HG03066 (cell line): Measurements from ENCODE around the gene EDC4.
A peak's percentile ranks its signal among the peaks of the same experiment; 100 is the strongest.
"Not testable (repeated sequence)": the region's sequence is repeated elsewhere in the genome, so short reads cannot be mapped to it uniquely, and the experiment has no call there.

ENCODE experiments used
- ATAC-seq: cut with Tn5 transposase; IDR thresholded peaks from one replicate; pipeline ENCODE4 v1.9.1; 2021; ENCODE audit warnings: low read depth; ENCODE audit not compliant: unreplicated experiment

EDC4 gene, protein sequence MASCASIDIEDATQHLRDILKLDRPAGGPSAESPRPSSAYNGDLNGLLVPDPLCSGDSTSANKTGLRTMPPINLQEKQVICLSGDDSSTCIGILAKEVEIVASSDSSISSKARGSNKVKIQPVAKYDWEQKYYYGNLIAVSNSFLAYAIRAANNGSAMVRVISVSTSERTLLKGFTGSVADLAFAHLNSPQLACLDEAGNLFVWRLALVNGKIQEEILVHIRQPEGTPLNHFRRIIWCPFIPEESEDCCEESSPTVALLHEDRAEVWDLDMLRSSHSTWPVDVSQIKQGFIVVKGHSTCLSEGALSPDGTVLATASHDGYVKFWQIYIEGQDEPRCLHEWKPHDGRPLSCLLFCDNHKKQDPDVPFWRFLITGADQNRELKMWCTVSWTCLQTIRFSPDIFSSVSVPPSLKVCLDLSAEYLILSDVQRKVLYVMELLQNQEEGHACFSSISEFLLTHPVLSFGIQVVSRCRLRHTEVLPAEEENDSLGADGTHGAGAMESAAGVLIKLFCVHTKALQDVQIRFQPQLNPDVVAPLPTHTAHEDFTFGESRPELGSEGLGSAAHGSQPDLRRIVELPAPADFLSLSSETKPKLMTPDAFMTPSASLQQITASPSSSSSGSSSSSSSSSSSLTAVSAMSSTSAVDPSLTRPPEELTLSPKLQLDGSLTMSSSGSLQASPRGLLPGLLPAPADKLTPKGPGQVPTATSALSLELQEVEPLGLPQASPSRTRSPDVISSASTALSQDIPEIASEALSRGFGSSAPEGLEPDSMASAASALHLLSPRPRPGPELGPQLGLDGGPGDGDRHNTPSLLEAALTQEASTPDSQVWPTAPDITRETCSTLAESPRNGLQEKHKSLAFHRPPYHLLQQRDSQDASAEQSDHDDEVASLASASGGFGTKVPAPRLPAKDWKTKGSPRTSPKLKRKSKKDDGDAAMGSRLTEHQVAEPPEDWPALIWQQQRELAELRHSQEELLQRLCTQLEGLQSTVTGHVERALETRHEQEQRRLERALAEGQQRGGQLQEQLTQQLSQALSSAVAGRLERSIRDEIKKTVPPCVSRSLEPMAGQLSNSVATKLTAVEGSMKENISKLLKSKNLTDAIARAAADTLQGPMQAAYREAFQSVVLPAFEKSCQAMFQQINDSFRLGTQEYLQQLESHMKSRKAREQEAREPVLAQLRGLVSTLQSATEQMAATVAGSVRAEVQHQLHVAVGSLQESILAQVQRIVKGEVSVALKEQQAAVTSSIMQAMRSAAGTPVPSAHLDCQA (N-terminal part only)

DNA sequence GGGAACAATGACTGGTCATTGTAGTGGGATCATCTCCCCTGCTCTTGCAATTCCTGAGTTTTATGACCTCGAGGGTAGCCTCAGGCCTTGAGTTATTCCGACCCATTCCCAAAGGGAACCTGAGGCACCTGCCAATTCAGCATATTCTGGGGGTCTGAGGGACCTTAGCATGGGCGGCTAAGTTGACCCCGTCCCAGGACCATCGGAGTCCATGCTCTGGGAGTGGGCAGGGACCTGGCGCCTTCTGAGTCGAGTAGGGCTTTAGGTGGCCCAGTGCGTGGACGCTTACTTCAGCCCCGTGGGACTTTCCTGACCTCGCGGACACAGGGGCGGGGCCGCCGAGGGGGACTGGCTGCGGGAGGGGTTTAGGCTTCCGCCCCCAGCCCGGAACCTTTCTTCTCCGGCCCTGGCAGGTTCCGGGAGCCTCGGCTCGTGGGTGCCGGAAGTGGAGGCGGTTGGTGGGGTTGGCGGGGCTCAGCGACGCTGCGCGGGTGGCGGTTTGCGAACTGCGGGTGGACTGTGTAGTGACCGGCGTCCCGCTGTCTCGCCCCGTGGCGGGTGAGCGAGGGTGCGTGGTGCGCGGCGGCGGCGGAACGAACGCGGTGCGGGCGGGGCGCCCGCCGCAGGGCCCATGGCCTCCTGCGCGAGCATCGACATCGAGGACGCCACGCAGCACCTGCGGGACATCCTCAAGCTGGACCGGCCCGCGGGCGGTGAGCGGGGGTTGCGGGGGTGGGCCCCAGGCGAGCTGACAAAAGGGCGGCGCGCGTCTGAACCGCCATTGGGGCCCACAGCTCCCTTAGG is at the start of gene EDC4:
Gene EDC4, plus strand, starts transcription at position 422 of the 804 bp plus-strand sequence. Its CDS starts 210 bp downstream, at position 632.
- ATAC-seq: peak; percentile 63

DNA sequence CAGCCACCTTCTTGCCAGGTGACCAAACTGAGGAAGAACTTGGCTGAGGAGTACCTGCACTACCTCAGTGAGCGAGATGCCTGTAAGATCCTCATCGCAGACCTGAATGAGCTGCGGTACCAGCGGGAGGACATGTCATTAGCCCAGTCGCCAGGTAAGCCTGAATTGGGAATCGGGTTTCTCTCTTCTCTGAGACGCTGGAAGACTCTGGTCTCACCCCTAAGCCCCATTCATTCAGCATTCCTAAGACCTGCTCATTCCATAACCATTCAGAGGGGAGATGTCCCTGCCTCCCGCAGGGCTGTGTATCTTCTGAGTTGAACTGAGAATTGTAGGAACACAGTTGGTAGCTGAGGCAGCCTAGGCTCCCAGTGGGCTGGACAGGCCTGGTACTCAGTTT is 47.7 kb upstream of the EDC4 start:
- no peak for ATAC-seq

DNA sequence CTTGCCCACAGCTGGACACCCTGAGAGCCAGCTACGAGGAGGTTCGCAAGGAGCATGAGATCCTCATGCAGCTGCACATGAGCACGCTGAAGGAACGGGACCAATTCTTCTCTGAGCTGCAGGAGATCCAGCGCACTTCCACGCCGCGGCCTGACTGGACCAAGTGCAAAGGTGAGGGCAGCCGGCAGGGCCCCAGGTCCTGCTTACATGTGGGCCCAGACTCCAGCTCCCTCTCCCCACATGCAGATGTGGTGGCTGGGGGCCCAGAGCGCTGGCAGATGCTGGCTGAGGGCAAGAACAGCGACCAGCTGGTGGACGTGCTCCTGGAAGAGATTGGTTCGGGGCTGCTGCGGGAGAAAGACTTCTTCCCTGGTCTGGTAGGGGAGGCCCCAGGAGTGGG is 46.9 kb upstream of the EDC4 start:
- no peak for ATAC-seq

DNA sequence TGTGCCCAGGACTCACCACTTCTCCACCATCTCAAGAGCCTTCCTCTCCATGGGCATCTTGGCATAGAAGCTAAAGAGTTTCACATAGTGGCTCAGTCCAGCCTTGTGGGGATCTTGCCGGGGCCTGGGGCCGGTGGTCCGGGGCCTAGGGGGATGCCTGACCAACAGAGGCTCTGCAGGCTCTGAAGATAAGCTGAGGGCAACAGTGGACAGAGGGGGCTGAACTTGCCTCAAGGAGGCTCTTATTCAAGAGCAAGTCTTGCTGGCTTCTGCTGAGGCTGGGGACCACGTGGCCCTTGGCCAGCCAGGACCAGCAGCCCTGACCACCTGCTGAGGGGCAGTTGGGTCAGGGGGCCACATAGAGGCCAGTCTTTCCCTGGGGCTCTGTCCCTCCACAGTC is 44.2 kb upstream of the EDC4 start:
- no peak for ATAC-seq

DNA sequence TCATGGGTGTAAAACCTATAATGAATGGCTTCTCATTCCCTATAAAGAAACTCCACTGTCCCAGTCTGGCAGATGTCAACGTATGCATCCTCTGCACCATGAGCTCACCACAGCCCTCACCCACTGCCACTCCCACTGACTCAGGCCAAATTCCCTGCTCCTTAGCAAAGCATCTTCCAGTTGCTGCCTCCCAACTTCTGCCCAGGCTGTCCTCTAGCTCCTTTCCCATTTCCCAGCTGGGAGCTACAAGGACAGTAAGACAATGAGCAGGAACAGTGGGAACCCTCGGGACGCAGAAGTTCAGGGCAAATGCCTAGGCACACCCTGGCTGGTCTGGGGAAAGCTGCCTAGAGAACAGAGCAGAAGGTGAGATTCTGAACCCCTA is 39.8 kb upstream of the EDC4 start:
- ATAC-seq: no peak

DNA sequence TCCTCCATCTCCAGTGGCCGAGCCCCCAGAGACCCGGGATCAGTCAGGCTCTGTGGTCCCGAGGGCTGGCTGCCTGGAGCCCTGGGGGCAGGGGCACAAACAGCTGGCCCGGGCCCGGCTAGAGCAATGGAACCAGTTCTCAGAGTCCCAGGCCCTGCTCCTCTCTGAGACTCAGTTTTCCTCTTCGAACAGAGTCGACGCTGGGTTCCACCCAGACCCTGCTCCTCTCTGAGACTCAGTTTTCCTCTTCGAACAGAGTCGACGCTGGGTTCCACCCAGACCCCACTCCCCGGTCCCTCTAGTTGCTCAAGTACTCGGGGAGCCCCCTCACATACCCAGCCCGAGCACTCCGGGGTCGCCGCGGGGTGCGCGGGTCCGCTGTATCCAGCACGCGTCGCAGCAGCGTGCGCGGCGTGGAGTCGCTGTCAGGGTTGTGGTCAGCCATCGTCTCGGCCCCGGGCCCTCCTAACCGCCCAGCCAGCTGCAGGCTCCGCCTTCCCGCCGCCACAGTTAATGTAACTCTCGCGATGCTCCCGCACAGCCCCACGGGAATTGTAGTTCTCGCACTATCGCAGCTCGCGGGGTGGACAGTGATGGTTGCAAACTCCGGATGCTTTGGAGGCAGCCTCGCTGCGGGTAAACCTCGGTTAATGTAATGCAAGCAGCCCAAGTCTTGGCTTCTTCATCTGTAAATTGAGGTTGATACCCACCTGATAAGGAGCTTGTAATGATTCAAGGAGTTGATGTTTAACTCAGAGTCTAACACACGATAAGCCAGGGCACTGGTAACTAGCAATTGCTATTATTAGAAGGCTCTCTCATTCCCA is 39.2 kb upstream of the EDC4 start:
- peak; percentile 96 for ATAC-seq

DNA sequence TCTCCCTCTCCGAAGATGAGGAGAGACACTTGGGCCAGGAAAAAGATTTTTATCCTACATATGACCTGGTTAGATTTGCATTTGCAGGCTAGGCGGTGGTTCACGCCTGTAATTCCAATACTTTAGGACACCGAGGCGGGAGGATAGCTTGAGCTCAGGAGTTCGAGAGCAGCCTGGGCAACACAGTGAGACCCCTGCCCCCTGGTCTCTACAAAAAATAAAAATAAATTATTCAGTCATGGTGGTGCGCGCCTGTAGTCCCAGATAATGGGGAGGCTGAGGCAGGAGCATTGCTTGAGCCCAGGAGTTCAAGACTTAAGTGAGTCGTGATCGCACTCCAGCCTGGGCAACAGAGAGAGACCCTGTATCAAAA is 38.6 kb upstream of the EDC4 start:
- ATAC-seq: no peak

DNA sequence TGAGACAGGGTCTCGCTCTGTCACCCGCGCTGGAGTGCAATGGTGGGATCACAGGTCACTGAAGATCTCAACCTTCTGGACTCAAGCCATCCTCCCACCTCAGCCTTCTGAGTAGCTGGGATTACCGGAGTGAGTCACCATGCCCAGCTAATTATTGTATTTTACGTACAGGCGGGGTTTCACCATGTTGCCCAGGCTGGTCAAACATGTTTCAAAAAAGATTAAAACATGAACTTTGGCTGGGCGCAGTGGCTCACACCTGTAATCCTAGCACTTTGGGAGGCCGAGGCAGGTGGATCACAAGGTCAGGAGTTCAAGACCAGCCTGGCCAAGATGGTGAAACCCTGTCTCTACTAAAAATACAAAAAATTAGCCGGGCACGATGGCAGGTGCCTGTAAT is 35.7 kb upstream of the EDC4 start:
- not testable (repeated sequence) for ATAC-seq

DNA sequence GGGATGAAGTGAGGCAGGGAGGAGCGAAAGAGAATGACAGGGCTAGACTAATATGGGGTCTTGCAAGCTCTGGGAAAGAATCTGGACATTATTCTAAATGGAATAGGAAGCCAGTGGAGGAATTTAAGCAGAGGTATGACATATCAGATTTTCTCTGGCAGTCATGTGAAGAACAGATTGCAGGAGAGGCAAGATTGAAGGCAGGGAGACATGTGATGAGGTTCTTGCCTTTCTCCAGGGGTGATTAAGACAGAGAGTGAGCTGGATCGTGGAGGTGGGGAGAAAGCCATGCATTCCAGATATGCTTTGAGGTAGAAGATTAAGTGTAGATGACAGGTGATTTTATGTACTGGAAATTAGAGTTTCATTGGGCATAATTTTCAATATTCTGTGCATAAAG is 35.0 kb upstream of the EDC4 start:
- ATAC-seq: no peak

DNA sequence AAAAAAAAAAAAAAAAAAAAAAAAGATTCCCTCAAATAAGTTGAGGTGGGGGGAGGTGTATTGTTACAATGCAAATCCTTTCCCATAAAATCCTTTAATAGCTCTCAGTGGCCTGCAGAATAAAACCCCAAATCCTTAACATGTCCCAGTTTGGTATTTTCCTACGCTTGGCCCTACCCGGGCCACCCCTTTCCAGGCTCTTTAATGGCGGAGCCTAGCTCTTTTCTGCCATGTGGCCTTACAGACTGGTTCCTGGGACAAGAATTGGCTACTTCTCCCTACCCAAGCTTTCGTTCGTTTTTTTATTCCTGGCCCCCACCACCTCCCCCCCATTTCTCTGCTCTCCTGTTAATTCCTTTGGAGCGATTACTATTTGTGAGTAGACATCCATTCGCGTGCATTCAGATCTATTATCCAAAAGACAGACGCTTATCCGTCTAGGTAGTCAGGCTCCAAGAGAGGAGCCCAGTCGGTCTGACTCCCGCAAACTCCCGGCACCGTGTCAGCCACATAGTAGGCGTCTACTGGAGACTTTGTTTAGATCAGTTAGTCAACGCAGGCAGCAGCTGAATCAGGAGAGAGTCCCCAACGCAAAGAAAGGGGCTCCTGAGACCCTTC is 31.5 kb upstream of the EDC4 start:
- no peak for ATAC-seq

DNA sequence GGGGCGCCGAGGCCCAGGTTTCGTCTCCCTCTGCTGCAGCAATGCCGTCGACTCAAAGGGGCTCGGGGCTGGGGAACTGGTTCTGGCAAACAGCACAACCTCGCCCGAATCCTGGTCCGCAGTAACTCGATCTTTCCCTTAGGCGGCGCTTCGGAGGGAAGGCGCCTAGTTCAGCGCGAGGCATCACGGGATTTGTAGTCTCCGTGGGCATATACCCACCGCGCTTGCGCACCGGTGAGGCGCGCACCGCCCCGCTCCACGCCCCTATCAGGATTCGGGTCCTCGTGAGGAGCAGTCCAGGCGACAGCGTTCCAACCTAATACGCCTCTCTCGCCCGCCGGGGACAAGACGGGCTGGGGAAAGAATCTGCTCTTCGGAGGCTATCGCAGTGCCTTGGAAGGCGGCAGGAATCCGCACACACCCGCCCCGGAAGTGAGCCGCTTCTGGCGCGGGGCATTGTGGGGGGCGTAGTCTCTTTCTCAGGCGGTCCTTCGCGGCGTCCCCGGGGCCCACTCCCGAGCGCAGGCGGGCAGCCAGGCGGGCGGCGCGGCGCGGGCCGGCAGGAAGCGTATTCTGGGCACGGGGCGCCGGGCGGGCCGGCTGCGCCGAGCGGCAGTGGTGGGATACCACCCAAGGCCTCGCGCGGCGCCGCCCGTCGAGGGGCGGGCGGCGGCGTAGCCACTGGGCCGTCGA is 30.9 kb upstream of the EDC4 start, which contains the start of gene THAP11:
Gene THAP11, plus strand, starts transcription at position 505 of the 693 bp plus-strand sequence. CDS start 235 bp downstream, outside the sequence.
- peak; percentile 47 for ATAC-seq

DNA sequence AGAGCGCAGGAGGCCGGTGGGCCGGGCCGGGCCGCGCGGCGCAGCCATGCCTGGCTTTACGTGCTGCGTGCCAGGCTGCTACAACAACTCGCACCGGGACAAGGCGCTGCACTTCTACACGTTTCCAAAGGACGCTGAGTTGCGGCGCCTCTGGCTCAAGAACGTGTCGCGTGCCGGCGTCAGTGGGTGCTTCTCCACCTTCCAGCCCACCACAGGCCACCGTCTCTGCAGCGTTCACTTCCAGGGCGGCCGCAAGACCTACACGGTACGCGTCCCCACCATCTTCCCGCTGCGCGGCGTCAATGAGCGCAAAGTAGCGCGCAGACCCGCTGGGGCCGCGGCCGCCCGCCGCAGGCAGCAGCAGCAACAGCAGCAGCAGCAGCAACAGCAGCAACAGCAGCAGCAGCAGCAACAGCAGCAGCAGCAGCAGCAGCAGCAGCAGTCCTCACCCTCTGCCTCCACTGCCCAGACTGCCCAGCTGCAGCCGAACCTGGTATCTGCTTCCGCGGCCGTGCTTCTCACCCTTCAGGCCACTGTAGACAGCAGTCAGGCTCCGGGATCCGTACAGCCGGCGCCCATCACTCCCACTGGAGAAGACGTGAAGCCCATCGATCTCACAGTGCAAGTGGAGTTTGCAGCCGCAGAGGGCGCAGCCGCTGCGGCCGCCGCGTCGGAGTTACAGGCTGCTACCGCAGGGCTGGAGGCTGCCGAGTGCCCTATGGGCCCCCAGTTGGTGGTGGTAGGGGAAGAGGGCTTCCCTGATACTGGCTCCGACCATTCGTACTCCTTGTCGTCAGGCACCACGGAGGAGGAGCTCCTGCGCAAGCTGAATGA is 30.1 kb upstream of the EDC4 start:
- peak; percentile 19 for ATAC-seq

DNA sequence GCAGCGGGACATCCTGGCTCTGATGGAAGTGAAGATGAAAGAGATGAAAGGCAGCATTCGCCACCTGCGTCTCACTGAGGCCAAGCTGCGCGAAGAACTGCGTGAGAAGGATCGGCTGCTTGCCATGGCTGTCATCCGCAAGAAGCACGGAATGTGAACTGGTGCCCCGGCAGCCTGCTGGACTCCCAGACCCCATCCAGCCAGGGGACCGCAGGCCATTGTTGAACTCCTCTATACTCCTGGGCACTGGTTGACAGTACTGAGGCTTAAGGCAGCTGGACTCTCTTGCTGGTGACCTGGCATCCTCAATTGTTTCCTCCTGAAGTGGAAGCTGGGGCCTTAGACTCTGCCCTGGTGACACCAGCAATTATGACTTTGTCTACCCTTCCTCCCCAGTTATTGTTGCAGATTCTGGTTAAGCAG is 29.5 kb upstream of the EDC4 start:
- ATAC-seq: no peak

DNA sequence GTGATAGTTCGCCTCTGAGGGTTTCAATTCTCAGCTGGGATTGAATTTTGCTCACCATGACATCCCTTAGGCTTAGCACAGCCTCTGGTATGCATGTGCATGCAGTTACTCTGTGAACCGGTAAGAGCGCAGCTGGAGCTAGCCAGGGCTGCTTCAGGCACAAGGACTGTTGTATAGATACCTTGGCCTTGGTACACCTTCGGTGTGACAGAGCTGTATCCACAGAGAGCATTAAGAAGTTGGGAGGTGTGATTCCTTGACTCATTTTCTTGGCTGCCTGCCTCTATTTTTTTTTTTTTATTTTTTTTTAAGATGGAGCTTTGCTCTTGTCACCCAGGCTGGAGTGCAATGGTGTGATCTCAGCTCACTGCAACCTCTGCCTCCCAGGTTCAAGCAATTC is 28.4 kb upstream of the EDC4 start:
- ATAC-seq: no peak

DNA sequence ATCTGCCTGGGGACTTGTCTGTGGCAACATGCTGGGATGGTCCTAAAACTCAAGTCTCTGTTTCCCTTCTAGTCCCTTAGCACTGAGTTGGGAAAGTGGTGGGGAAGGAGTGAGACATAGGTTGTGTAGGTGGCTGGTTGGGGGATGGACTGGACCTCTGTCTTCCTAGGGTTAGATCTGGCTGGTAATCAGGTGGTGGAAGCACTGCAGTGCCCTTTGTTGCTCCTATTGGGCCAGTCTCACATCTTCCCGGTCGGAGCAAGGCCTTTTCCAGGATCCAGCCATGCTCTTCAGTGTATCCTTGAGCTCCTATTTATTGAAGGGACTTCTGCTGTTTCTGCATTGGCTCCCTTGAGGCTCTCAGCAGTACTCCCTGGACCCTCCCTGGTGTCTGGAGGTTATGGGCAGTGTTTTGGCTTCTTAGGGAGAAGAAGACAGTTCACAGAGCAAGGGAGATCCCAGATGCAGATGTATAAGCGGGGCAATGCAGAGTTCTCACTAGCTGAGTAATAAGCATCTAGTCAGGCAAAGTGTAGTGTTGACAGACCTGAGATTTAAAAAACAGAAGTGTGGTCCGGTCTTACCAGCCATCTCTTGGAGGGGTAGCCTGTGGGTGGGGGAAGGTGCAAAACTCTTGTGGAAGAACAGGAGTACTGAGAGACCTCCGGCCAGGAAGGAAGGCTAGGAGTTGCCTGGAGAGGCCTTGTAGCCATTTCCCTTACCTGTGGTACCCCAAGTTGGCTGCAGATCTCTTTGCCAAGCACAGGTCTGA is 27.4 kb upstream of the EDC4 start:
- ATAC-seq: no peak

DNA sequence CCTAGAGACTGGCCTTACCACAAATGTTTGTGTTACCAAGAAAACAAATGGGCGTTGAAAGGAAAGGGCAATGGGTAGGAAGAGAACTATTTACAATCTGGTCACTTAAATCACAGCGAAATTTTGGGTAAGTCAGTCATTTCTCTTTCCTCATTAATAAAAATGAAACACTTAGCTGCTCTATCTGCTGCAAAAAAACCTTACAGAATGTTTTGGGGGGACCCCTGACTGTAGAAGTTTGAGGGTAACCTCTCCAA is 26.9 kb upstream of the EDC4 start:
- no peak for ATAC-seq
